GM13977 (cell line): ENCODE results near the gene TPM4.

Source experiments
- DNase-seq: peaks from one replicate; pipeline ENCODE4 v3.0.0; 2012; ENCODE audit warnings: low spot score
- CTCF ChIP-seq: IDR thresholded peaks from 2 replicates; pipeline ENCODE4 v1.5.1; 2012; ENCODE audit warnings: mild to moderate bottlenecking, control low read depth; ENCODE audit not compliant: insufficient read depth; ENCODE audit errors: extremely low read depth, missing control alignments
- in situ Hi-C: fragments of 300-500 bp; cut with MboI; formaldehyde crosslinking; loops from one replicate; pipeline ENCODE4 v1.12.0; 2022; ENCODE audit warnings: low sequenced_read_pairs, low pct_unique_long_range_greater_than_20kb, mixed read lengths, inconsistent platforms; ENCODE audit not compliant: unreplicated experiment

The TPM4 gene

GRCh38 chr19:16134510-16134909 lies 58.2 kb downstream of the TPM4 start:
- DNase-seq: peak; percentile 60
- in situ Hi-C loops: no loop called here

GRCh38 chr19:16135430-16136127 lies 59.3 kb downstream of the TPM4 start:
- in situ Hi-C loops: no loop called here
- TF ChIP-seq CTCF: no peak
- no peak for DNase-seq

More at GRCh38 chr19:16134510-16134909, 58.2 kb downstream of the TPM4 start:
- TF ChIP-seq CTCF: no peak

DNA sequence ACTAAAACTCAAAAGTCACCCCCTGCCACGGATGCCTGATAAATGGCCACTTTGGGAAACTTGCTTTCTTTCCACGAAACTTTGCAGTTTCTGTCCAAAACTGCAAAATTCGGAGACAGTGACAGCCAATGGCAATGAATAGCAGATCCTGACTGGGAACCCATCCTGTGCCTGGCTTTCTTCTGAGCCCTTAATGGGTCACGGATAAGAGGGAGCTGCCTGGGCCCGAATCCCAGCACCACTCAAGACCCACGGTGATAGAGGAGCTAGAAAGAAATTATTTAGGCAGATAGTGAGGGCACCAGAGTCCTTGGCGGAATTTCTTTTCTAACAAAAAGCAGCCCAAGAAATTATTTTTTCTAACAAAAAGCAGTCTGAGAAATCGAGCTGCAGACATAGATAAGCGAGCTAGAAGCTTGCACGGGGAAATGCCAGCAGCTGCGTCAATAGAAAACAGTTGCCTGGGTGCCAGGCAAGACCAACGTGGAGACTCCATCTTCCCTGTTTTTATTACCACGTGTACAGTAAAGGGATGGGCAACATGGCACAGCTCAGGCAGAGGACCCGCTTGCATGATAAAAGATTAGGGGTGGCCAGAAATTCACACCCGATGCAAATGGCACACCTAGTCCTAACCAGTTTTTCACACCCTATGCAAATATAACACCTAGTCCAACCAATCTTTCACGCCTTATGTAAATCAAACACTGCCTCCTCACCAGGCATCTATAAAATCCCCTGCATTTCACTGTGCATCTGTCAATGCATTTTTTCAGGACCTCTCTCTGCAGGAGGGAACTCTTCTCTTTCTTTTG lies 60.1 kb downstream of the TPM4 start:
- in situ Hi-C loops: no loop called here
- TF ChIP-seq CTCF: no peak
- DNase-seq: no peak

GRCh38 chr19:16139752-16140151 lies 63.5 kb downstream of the TPM4 start:
- peak; percentile 49 for DNase-seq
- no peak for TF ChIP-seq CTCF
- in situ Hi-C loops: no loop called here

DNA sequence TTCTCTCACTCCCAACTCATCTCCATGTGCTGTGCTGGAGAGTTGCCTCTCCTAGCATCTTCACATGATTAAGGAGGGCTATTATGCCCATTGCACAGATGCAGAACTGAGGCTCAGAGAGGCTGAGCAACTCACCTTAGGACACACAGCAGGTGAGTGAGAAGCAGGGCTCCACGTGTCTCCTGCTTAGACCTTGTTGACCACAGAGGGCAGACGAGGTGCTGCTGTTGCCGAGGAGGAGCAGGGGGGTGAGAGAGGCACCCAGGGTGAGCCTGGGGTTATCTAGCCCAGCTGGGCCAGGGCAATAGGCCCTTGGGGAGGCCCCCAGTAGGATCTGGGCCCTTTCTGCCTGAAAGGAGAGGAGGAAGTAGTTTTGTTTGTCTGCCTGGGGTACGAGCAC lies 64.7 kb downstream of the TPM4 start:
- in situ Hi-C loops: no loop called here
- peak; percentile 57 for DNase-seq
- TF ChIP-seq CTCF: peak; percentile 33

DNA sequence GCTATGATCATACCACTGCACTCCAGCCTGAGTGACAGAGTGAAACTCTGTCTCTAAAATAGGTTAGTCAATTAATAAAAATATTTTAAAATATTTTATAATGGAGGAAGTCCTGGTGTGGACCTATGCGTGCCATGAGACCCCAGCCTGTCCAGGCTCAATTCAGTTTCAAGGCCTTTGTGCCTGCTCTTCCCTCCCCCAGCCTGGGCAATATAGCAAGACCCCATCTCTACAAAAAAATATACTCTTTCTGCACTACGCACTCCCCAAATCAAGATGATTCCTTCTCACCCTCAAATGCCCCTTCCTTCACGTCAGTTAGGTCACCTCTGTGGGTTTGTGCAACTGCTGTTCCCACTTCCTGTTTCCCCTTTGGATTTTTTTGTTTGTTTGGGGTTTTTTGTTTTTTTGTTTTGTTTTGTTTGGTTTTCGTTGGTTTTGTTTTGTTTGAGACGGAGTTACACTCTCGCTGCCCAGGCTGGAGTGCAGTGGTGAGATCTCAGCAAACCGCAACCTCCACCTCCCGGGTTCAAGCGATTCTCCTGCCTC lies 65.8 kb downstream of the TPM4 start:
- TF ChIP-seq CTCF: no peak
- in situ Hi-C loops: no loop called here
- DNase-seq: no peak
